ENCODE measurements around the gene PLPP3. TPM values are rescaled to one million over a fixed set of nuclear protein-coding genes. Genes with fewer than 3 reads are reported as not detected.

Gene PLPP3
- total and polyA plus RNA-seq, 2 of the 8 experiments (the other 6 are each of a cell fraction or from before 2014, with no cell fraction given): 33.2 to 42.0 TPM

DNA sequence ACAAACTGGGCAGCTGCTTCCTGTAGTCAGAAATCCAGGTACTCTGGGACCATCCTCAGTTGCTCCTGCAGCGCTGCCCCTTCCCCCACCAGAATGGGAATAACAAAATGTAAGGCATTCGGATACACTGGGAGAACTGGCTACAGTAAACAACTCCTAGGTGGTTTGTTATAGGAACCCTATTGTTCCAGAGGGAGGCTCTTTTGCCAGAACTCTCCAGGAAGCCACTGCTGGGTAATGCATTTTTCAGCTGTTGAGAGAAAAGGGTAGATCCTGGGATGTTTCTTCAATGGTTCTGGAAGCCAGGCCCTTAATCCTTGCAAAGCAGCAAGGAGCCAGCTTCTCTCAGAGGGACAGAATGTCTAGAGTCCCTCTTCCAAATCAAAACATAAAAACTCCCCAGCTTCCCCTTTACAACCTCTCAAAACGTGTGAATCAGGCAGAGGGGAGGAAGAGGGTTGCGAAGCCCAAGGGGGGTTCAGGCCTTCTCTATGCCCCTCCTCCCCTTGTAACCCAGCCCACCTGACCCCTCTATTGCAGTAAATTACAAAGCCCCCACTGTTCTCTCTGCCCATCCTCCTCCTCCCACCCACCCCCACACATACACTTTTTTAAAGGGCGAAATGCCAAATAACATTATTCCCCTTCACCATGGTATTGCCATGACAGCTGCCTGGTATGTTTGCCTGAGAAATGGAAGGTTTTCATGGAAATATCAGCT, 29.1 kb downstream of the PLPP3 start (continued):
- TF ChIP-seq CTBP2 (IDR thresholded peaks at IDR 0.05; ENCODE audit: borderline replicate concordance, insufficient read depth, insufficient read length, low read length) (peak; percentile 44), ASH2L (IDR thresholded peaks at IDR 0.05; ENCODE audit: low read length) (peak; percentile 74), SUZ12 (IDR thresholded peaks at IDR 0.05; ENCODE audit: low read length) (no peak), SRF (IDR thresholded peaks at IDR 0.05; ENCODE audit: low read depth, low read length) (no peak), TCF12 (IDR thresholded peaks at IDR 0.05; ENCODE audit: low read depth, low read length) (peak; percentile 88), KDM1A (IDR thresholded peaks at IDR 0.05; ENCODE audit: borderline replicate concordance, low read length) (peak; percentile 52; the same call in 1 of the 2 replicates), GABPA (IDR thresholded peaks at IDR 0.05; ENCODE audit: borderline replicate concordance, insufficient read depth, low read length) (no peak), BCL11A (IDR thresholded peaks at IDR 0.05; ENCODE audit: low read depth in 2 of 2, low read length in 2 of 2) (peak in 1 of 2 experiments; percentile 60), RNF2 (IDR thresholded peaks at IDR 0.05; ENCODE audit: borderline replicate concordance, low read depth, low read length, missing control alignments, poor library complexity, severe bottlenecking) (no peak), SP4 (IDR thresholded peaks at IDR 0.05; ENCODE audit: low read length) (no peak), MAFK (IDR thresholded peaks at IDR 0.05; ENCODE audit: low read depth, low read length) (no peak), TEAD4 (IDR thresholded peaks at IDR 0.05; ENCODE audit: low read depth, low read length) (peak; percentile 61; the same call in 1 of the 2 replicates), POU5F1 (IDR thresholded peaks at IDR 0.05; ENCODE audit: low read depth, low read length) (0 out of 2 replicates have a peak, but pooled peaks have one; percentile 25), BRCA1 (IDR thresholded peaks at IDR 0.05; ENCODE audit: low read depth, low read length) (no peak), POLR2A (IDR thresholded peaks at IDR 0.05; ENCODE audit: control extremely low read depth in 1 of 2, low read depth in 2 of 2, low read length in 2 of 2) (peak in 1 of 2 experiments; percentile 44; a peak in 1 of 3 replicates), POLR2AphosphoS5 (IDR thresholded peaks at IDR 0.05; ENCODE audit: low read depth, low read length) (no peak), SP1 (IDR thresholded peaks at IDR 0.05; ENCODE audit: low read depth, low read length) (peak; percentile 89)
- TF ChIP-seq, protein P1, sequence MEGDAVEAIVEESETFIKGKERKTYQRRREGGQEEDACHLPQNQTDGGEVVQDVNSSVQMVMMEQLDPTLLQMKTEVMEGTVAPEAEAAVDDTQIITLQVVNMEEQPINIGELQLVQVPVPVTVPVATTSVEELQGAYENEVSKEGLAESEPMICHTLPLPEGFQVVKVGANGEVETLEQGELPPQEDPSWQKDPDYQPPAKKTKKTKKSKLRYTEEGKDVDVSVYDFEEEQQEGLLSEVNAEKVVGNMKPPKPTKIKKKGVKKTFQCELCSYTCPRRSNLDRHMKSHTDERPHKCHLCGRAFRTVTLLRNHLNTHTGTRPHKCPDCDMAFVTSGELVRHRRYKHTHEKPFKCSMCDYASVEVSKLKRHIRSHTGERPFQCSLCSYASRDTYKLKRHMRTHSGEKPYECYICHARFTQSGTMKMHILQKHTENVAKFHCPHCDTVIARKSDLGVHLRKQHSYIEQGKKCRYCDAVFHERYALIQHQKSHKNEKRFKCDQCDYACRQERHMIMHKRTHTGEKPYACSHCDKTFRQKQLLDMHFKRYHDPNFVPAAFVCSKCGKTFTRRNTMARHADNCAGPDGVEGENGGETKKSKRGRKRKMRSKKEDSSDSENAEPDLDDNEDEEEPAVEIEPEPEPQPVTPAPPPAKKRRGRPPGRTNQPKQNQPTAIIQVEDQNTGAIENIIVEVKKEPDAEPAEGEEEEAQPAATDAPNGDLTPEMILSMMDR (IDR thresholded peaks at IDR 0.05; ENCODE audit: control extremely low read depth in 1 of 3, insufficient read depth in 1 of 3, low read depth in 1 of 3, low read length in 3 of 3): no peak
- TF ChIP-seq, protein P2, sequence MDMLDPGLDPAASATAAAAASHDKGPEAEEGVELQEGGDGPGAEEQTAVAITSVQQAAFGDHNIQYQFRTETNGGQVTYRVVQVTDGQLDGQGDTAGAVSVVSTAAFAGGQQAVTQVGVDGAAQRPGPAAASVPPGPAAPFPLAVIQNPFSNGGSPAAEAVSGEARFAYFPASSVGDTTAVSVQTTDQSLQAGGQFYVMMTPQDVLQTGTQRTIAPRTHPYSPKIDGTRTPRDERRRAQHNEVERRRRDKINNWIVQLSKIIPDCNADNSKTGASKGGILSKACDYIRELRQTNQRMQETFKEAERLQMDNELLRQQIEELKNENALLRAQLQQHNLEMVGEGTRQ (IDR thresholded peaks at IDR 0.05; ENCODE audit: low read length): no peak
- TF ChIP-seq, protein P3, sequence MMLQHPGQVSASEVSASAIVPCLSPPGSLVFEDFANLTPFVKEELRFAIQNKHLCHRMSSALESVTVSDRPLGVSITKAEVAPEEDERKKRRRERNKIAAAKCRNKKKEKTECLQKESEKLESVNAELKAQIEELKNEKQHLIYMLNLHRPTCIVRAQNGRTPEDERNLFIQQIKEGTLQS (IDR thresholded peaks at IDR 0.05; ENCODE audit: insufficient read depth, low read depth, low read length): no peak

Data from H1 (cell line).